ENCODE data around the gene ACTRT2.

ACTRT2 gene

GRCh38 chr1:3024019-3024418 is 2.8 kb downstream of the ACTRT2 start:
- TF ChIP-seq CTCF (conservative IDR thresholded peaks at IDR 0.05; ENCODE audit: low read depth, low read length), result no peak
- DNase-seq (ENCODE audit: low read depth), result no peak
- H3K4me3 ChIP-seq (ENCODE audit: low read depth, low read length), result no peak overlapping the region

- no peak for DNase-seq (ENCODE audit: low read depth)
Observed at GRCh38 chr1:3024588-3024987, 3.3 kb downstream of the ACTRT2 start.

GRCh38 chr1:3026124-3026523 is 4.9 kb downstream of the ACTRT2 start:
- no peak overlapping the region for H3K4me3 ChIP-seq (ENCODE audit: low read depth, low read length)
- no peak for TF ChIP-seq CTCF (conservative IDR thresholded peaks at IDR 0.05; ENCODE audit: low read depth, low read length)
- no peak for DNase-seq (ENCODE audit: low read depth)

More at GRCh38 chr1:3024588-3024987, 3.3 kb downstream of the ACTRT2 start:
- no peak overlapping the region for H3K4me3 ChIP-seq (ENCODE audit: low read depth, low read length)
- no peak for TF ChIP-seq CTCF (conservative IDR thresholded peaks at IDR 0.05; ENCODE audit: low read depth, low read length)

GRCh38 chr1:3026581-3027391 is 5.5 kb downstream of the ACTRT2 start:
- no peak for DNase-seq (ENCODE audit: low read depth)
- TF ChIP-seq CTCF (conservative IDR thresholded peaks at IDR 0.05; ENCODE audit: low read depth, low read length), result no peak
- H3K4me3 ChIP-seq (ENCODE audit: low read depth, low read length), result no peak overlapping the region

GRCh38 chr1:3027611-3028371 is 6.5 kb downstream of the ACTRT2 start:
- H3K4me3 ChIP-seq (ENCODE audit: low read depth, low read length), result no peak overlapping the region
- no peak for DNase-seq (ENCODE audit: low read depth)
- no peak for TF ChIP-seq CTCF (conservative IDR thresholded peaks at IDR 0.05; ENCODE audit: low read depth, low read length)

- H3K4me3 ChIP-seq (ENCODE audit: low read depth, low read length), result no peak overlapping the region
- DNase-seq (ENCODE audit: low read depth), result no peak
- no peak for TF ChIP-seq CTCF (conservative IDR thresholded peaks at IDR 0.05; ENCODE audit: low read depth, low read length)
Observed at GRCh38 chr1:3028531-3029282, 7.4 kb downstream of the ACTRT2 start.
